Endothelial cell of umbilical vein (primary cell): ENCODE measurements around the gene NDUFB4. TPM values are rescaled to one million over a fixed set of nuclear protein-coding genes. Genes with fewer than 3 reads are reported as not detected.

Experiments
- BruUV-seq: library from RNA; stranded (reverse); fragments of 400-500 nt; replicated peaks from 2 replicates; lab custom pipeline; 2021; lab: Mats Ljungman, UMichigan
- CTCF ChIA-PET: fragments of 300-600, 350-600 bp; sonication (Branson Sonifier 250); formaldehyde crosslinking; loops from one replicate; lab custom pipeline; 2021; ENCODE audit warnings: antibody characterized with exemption, inconsistent platforms; lab: Charles Lee
- POLR2A ChIA-PET: fragments of 300-600, 350-600 bp; sonication (Branson Sonifier 250); formaldehyde crosslinking; loops from one replicate; lab custom pipeline; 2021; ENCODE audit warnings: antibody characterized with exemption, inconsistent platforms; lab: Charles Lee
- DNase-seq: peaks from one replicate; pipeline ENCODE4 v3.0.0-alpha.2; 2011; ENCODE audit warnings: low read depth, low spot score
- FAIRE-seq: peaks from 2 replicates; lab custom pipeline; 2011; peaks lifted over from hg19 to GRCh38; lab: Jason Lieb, UNC
- H2AFZ ChIP-seq: 2 replicates; pipeline ENCODE4 v1.6.0; 2012; ENCODE audit warnings: low read depth, low read length, control low read depth, inconsistent platforms
- H3K27ac ChIP-seq: 2 replicates; pipeline ENCODE4 v1.5.1; 2011; ENCODE audit warnings: low read depth, mild to moderate bottlenecking, control low read depth, low read length, moderate library complexity; ENCODE audit not compliant: insufficient read depth
- H3K27me3 ChIP-seq, 2 experiments: 2 replicates each; pipeline versions ENCODE4 v1.6.0 to v1.6.1; 2011; ENCODE audit warnings: low read length in 2 of 2, mixed read lengths in 1 of 2; ENCODE audit not compliant: control insufficient read depth in 2 of 2, insufficient read depth in 2 of 2
- H3K36me3 ChIP-seq, 2 experiments: 2 replicates in 1 of 2; 3 replicates in 1 of 2; pipeline ENCODE4 v1.5.1; 2011; ENCODE audit warnings: low read length in 2 of 2, mild to moderate bottlenecking in 1 of 2, moderate library complexity in 1 of 2; ENCODE audit not compliant: control insufficient read depth in 2 of 2, insufficient read depth in 2 of 2; ENCODE audit errors: extremely low read depth in 1 of 2
- H3K4me1 ChIP-seq: 3 replicates; pipeline ENCODE4 v1.5.1; 2011; ENCODE audit warnings: mild to moderate bottlenecking, low read length; ENCODE audit not compliant: control insufficient read depth, insufficient read depth; ENCODE audit errors: extremely low read depth
- H3K4me2 ChIP-seq: 2 replicates; pipeline ENCODE4 v1.6.1; 2011; ENCODE audit warnings: low read length, control low read depth, mixed read lengths; ENCODE audit not compliant: insufficient read depth
- H3K4me3 ChIP-seq, 3 experiments: fragments of 200-600 bp in 1 of 3; sonication (generic), shearing (Covaris generic) in 1 of 3; replicated peaks in 1 of 3; 2 replicates each; pipeline ENCODE4 v1.5.1; 2011 to 2016; ENCODE audit warnings: control low read depth in 3 of 3, low read length in 3 of 3, mild to moderate bottlenecking in 2 of 3, inconsistent platforms in 1 of 3, low read depth in 1 of 3, moderate library complexity in 1 of 3; ENCODE audit not compliant: insufficient read depth in 1 of 3
- H3K79me2 ChIP-seq: 2 replicates; pipeline ENCODE4 v1.6.0; 2012; ENCODE audit warnings: low read length, inconsistent platforms; ENCODE audit not compliant: control insufficient read depth, insufficient read depth
- H3K9ac ChIP-seq: replicated peaks from 2 replicates; pipeline ENCODE3; 2011; ENCODE audit warnings: low read length, control low read depth; ENCODE audit not compliant: insufficient read depth; ENCODE audit errors: extremely low read depth
- H3K9me1 ChIP-seq: replicated peaks from 3 replicates; pipeline ENCODE4 v1.6.0; 2011; ENCODE audit warnings: mild to moderate bottlenecking, low read length; ENCODE audit not compliant: control insufficient read depth, insufficient read depth; ENCODE audit errors: extremely low read depth
- H3K9me3 ChIP-seq: replicated peaks from 2 replicates; pipeline ENCODE4 v1.5.1; 2012; ENCODE audit warnings: low read length, inconsistent platforms; ENCODE audit not compliant: control insufficient read depth, insufficient read depth
- H4K20me1 ChIP-seq: replicated peaks from 2 replicates; pipeline ENCODE3; 2011; ENCODE audit warnings: mild to moderate bottlenecking, low read length; ENCODE audit not compliant: control insufficient read depth, insufficient read depth; ENCODE audit errors: extremely low read depth
- FOS ChIP-seq: IDR thresholded peaks from 2 replicates; pipeline ENCODE4 v1.6.1; 2011; ENCODE audit warnings: mild to moderate bottlenecking, low read length, moderate library complexity, borderline replicate concordance; ENCODE audit not compliant: insufficient read depth
- dilution Hi-C: fragments of 300-500 bp; cut with MboI; formaldehyde crosslinking; loops from one replicate; pipeline ENCODE4 v1.15.0; 2019; ENCODE audit warnings: low sequenced_read_pairs; ENCODE audit not compliant: extremely low pct_ligation_motif_present
- intact Hi-C: fragments of 100-400 bp; cut with micrococcal nuclease; formaldehyde crosslinking; loops from one replicate; pipeline ENCODE4 v1.10.0; 2022
- polyA plus RNA-seq, 4 experiments: library from polyadenylated mRNA; depleted of rRNA in 3 of 4; stranded (reverse) in 3 of 4; unstranded in 1 of 4; fragments of >200 nt; gene quantifications; 2 replicates each; pipeline versions ENCODE4 v1.2.1 to v1.2.3, GENCODE V29; 2011 to 2012; ENCODE audit warnings: missing spikeins in 1 of 4
- total RNA-seq: library from RNA; stranded (reverse); gene quantifications from 2 replicates; pipeline ENCODE4 v1.2.3, GENCODE V29; 2021
- TF ChIP-seq, protein P1 (sequence below), 2 donors: IDR thresholded peaks; 1 replicate in 1 of 2; 2 replicates in 1 of 2; pipeline ENCODE4 v1.5.1; 2011; ENCODE audit warnings: low read length in 2 of 2, mild to moderate bottlenecking in 2 of 2, moderate library complexity in 2 of 2, control low read depth in 1 of 2, inconsistent platforms in 1 of 2, low read depth in 1 of 2; ENCODE audit not compliant: insufficient read depth in 1 of 2; ENCODE audit errors: extremely low read depth in 1 of 2
- TF ChIP-seq, protein P2 (sequence below): IDR thresholded peaks from 2 replicates; pipeline ENCODE4 v1.6.1; 2011; ENCODE audit not compliant: insufficient read depth, insufficient read length

The NDUFB4 gene
- total and polyA plus RNA-seq, 2 donors (not counting 3 experiments of a cell fraction or from before 2014, with no cell fraction given): 140 to 191 TPM

DNA sequence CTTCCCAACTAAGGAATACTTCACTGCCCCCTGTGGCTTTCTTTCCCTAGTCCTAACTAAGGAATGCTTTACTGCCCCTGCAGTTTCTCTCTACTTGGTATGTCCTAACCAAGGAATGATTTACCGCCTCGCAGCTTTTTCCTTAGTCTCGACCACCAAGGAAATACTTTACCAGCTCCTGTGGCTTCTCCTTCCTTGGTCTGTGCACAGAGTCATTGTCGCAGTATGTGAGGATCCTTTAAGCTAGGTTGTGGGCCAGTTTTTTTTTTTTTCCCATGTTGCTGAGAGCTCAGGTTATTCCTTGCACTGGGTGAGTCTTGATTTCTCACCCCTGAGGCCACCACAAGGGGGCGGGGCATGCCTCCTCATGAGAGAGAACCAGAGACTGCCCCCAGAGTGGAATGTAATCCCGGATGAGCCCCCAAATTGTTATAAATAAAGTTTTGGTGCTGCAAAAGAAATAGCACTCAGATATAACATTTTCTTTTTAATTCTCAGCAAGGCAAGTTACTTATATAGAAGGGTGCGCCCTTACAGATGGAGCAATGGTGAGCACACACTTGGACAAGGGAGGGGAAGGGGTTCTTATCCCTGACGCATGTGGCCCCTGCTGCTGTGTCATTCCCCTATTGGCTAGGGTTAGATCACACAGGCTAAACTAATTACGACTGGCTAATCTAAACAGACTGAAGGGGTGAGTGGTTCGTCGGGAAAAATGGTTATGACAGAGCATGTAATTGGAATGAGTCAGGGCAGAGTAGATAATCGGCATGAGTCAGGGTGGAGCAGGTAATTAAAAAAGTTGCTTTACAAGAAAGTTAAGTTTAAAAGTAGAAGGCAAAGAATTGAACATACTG, 27.0 kb downstream of the NDUFB4 start:
- no peaks in the 10 kb centered on the region for H3K36me3 ChIP-seq
- H4K20me1 ChIP-seq: no peaks in the 10 kb centered on the region
- intact Hi-C loops: loop anchor here (1.0 to 10.0 kb wide), 2 partner anchors 172 to 462 kb away; no protein-coding TSS in a partner anchor
- H3K27me3 ChIP-seq: no peaks in the 10 kb centered on the region
- peak; percentile 43 for FAIRE-seq
- dilution Hi-C loops: no loop called here
- no peak overlapping the region for H3K9ac ChIP-seq
- CTCF ChIA-PET: interaction anchor here (0.6 to 1.8 kb wide), 9 partner anchors 11 to 180 kb away, joined by 3 to 31 read pairs (median 3); partner anchors contain the start of gene NDUFB4
- POLR2A ChIA-PET: no interaction called here
- TF ChIP-seq, protein P1, sequence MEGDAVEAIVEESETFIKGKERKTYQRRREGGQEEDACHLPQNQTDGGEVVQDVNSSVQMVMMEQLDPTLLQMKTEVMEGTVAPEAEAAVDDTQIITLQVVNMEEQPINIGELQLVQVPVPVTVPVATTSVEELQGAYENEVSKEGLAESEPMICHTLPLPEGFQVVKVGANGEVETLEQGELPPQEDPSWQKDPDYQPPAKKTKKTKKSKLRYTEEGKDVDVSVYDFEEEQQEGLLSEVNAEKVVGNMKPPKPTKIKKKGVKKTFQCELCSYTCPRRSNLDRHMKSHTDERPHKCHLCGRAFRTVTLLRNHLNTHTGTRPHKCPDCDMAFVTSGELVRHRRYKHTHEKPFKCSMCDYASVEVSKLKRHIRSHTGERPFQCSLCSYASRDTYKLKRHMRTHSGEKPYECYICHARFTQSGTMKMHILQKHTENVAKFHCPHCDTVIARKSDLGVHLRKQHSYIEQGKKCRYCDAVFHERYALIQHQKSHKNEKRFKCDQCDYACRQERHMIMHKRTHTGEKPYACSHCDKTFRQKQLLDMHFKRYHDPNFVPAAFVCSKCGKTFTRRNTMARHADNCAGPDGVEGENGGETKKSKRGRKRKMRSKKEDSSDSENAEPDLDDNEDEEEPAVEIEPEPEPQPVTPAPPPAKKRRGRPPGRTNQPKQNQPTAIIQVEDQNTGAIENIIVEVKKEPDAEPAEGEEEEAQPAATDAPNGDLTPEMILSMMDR (IDR thresholded peaks at IDR 0.05; ENCODE audit: extremely low read depth in 1 of 2, insufficient read depth in 1 of 2, low read depth in 1 of 2, low read length in 2 of 2): peak; percentile 22 to 28
- TF ChIP-seq, protein P2, sequence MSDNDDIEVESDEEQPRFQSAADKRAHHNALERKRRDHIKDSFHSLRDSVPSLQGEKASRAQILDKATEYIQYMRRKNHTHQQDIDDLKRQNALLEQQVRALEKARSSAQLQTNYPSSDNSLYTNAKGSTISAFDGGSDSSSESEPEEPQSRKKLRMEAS: no peak
- TF ChIP-seq FOS: peak; percentile 43
- no peak overlapping the region for H2AFZ ChIP-seq
- no peaks in the 10 kb centered on the region for H3K9me3 ChIP-seq
- TSS peak; percentile 64 for BruUV-seq
- no peak overlapping the region for H3K4me3 ChIP-seq
- peak; percentile 51 for DNase-seq
- H3K79me2 ChIP-seq: no peaks in the 10 kb centered on the region
- H3K4me2 ChIP-seq: no peak overlapping the region
- peaks cover 8% of the 10 kb centered on the region for H3K4me1 ChIP-seq
- no peaks in the 10 kb centered on the region for H3K9me1 ChIP-seq
- H3K27ac ChIP-seq: no peak overlapping the region
